ENCODE measurements around the gene ATP2B1. TPM values are rescaled to one million over a fixed set of nuclear protein-coding genes. Genes with fewer than 3 reads are reported as not detected.

The ATP2B1 gene
- total RNA-seq, 1 donor: 56.8 TPM

- no peak for TF ChIP-seq CTCF (IDR thresholded peaks at IDR 0.05; ENCODE audit: insufficient read depth, low read length)
- DNase-seq (ENCODE audit: low read depth): peak; percentile 55
- no peak overlapping the region for H3K4me3 ChIP-seq (ENCODE audit: low read depth, low read length)
Measured at GRCh38 chr12:89695100-89695499, 13.5 kb downstream of the ATP2B1 start.

DNA sequence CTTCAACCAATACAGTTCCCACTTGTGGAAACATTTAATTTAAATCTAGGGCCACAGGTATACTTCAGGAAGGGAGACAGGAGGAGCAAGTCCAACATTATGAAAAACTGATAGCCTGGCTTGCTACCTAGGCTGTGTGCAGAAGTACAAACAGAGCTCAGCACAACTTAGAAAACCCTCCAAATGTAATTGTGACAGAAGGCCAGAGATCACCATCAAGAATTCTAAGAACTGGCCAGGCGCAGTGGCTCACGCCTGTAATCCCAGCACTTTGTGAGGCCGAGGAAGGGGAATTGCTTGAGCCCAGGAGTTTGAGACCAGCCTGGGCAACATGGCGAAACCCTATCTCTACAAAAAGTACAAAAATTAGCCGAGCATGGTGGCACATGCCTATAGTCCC lies 14.1 kb downstream of the ATP2B1 start:
- TF ChIP-seq CTCF (IDR thresholded peaks at IDR 0.05; ENCODE audit: insufficient read depth, low read length): no peak
- H3K4me3 ChIP-seq (ENCODE audit: low read depth, low read length): no peak overlapping the region

GRCh38 chr12:89693639-89694202 lies 14.9 kb downstream of the ATP2B1 start:
- no peak for TF ChIP-seq CTCF (IDR thresholded peaks at IDR 0.05; ENCODE audit: insufficient read depth, low read length)
- no peak overlapping the region for H3K4me3 ChIP-seq (ENCODE audit: low read depth, low read length)
- DNase-seq (ENCODE audit: low read depth): no peak

More for the DNA sequence above, 14.1 kb downstream of the ATP2B1 start:
- no peak for DNase-seq (ENCODE audit: low read depth)

DNA sequence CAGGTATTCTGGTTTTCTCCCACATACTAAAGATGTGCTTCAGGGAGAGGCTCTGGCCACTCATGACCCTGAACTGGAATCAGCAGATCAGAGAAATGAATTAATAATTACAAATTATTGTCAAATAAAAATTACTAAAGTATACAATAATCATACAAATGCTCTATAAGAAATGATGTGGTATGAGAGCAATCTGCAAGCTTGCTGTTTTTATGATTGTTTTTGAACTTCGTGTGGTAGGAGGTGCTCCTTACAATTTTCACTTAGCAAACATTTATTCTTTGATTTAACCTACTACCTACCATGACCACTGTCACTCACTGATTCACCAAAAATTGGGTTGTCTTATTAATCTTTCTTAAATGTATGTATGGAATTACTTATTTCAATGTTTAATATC lies 16.2 kb downstream of the ATP2B1 start:
- no peak overlapping the region for H3K4me3 ChIP-seq (ENCODE audit: low read depth, low read length)
- no peak for DNase-seq (ENCODE audit: low read depth)
- no peak for TF ChIP-seq CTCF (IDR thresholded peaks at IDR 0.05; ENCODE audit: insufficient read depth, low read length)

DNA sequence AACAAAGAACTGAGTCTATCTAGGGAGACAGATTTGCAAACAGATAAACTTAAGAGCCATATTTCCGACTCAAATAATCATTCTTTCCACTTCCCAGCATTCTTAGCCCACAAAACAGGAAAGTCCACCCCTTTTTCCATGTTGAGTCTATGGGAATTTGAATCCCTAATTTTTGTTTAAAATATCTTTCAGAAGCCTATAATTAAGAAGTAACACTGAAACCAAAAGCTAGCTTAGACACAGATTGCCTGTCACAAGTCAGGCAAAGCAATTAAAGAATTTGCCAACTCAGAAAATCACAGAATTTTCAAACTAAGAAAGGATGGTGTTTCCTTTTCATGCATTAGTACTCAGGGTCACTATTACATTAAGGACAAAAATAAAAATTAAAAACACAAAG lies 17.0 kb downstream of the ATP2B1 start:
- no peak for TF ChIP-seq CTCF (IDR thresholded peaks at IDR 0.05; ENCODE audit: insufficient read depth, low read length)
- DNase-seq (ENCODE audit: low read depth): no peak
- no peak overlapping the region for H3K4me3 ChIP-seq (ENCODE audit: low read depth, low read length)

DNA sequence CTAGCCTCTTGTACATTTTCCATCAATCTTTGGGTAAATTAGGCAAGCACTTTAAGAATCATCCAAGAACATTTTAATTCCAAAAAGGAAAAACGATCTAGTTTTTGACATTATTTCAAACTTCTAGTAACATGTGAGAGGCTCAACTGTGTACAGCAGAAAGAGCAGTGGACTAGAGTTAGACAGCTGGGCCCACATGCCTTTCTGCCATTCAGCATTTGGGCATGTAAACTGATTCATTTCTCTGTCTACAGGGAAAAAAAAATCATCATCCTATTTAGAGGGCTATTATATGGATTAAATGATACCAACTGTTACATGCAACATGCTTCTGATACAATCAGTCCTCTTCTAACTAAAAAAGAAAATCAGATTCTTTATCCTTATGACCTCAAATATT lies 17.7 kb downstream of the ATP2B1 start:
- DNase-seq (ENCODE audit: low read depth): no peak
- H3K4me3 ChIP-seq (ENCODE audit: low read depth, low read length): no peak overlapping the region
- no peak for TF ChIP-seq CTCF (IDR thresholded peaks at IDR 0.05; ENCODE audit: insufficient read depth, low read length)

DNA sequence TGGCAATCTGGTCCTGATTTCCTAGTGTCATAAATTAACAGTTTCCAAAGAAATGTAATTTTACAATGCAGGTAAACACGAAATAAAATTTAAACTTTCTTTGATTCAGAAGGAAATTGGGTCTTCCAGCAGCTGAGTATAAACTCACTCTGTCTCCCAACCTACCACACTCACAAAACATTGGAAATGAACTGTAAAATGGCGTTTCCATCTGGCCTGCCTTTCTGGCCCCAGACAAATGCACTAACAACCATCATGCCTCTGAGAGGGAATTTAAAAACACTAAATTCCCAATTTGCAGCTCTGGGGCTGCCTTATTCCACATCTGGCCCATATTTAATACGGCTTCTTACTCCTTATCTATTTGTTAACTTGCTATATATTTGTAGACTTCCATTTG lies 19.3 kb downstream of the ATP2B1 start:
- no peak for TF ChIP-seq CTCF (IDR thresholded peaks at IDR 0.05; ENCODE audit: insufficient read depth, low read length)
- H3K4me3 ChIP-seq (ENCODE audit: low read depth, low read length): no peak overlapping the region
- no peak for DNase-seq (ENCODE audit: low read depth)
